ENCODE measurements around the gene AHNAK. TPM values are rescaled to one million over a fixed set of nuclear protein-coding genes. Genes with fewer than 3 reads are reported as not detected.

The AHNAK gene
- total RNA-seq, 3 donors from 2014 or later (not counting 1 experiment from before 2014, with no cell fraction given): 623 to 740 (median 677) TPM

GRCh38 chr11:62471603-62472002 is 75.0 kb downstream of the AHNAK start:
- intact Hi-C loops (cut with micrococcal nuclease): no loop called here
- Histone ChIP-seq H3K4me3 (ENCODE audit: low read length) (no peak overlapping the region), H3K4me1 (ENCODE audit: control insufficient read depth, insufficient read depth, low read length) (no peaks in the 10 kb centered on the region), H3K27ac (ENCODE audit: low read length) (no peak overlapping the region), H3K27me3 (ENCODE audit: control insufficient read depth, insufficient read depth, low read length) (no peaks in the 10 kb centered on the region), H3K9me3 (ENCODE audit: control insufficient read depth, insufficient read depth, low read length) (no peaks in the 10 kb centered on the region), H3K36me3 (ENCODE audit: control insufficient read depth, insufficient read depth, low read length) (no peaks in the 10 kb centered on the region)
- Mint-ChIP-seq H3K36me3 (no peaks in the 10 kb centered on the region), H3K4me3 (no peak overlapping the region), H3K4me1 (peaks cover 0 to 5% of the 10 kb centered on the region in 2 donors), H3K27ac (no peak overlapping the region), H3K9me3 (no peaks in the 10 kb centered on the region), H3K27me3 (ENCODE audit: low read depth in 2 of 2) (no peaks in the 10 kb centered on the region)
- no peak for ATAC-seq
- DNase-seq: no peak
- no peak for TF ChIP-seq CTCF (IDR thresholded peaks at IDR 0.05)
- 97% methylated on average over 7 of the region's 7 CpGs for WGBS (ENCODE audit: insufficient coverage)

- H3K4me1 Mint-ChIP-seq: peaks cover 1 to 5% of the 10 kb centered on the region in 2 donors
- no peaks in the 10 kb centered on the region for H3K36me3 Mint-ChIP-seq
- H3K9me3 Mint-ChIP-seq: no peaks in the 10 kb centered on the region
- ATAC-seq (no peak), DNase-seq (no peak)
- H3K36me3 ChIP-seq (ENCODE audit: control insufficient read depth, insufficient read depth, low read length): no peaks in the 10 kb centered on the region
- no peak overlapping the region for H3K4me3 Mint-ChIP-seq
- WGBS (ENCODE audit: insufficient coverage): 85% methylated on average over 2 of the region's 2 CpGs
- no peak for TF ChIP-seq CTCF (IDR thresholded peaks at IDR 0.05)
- H3K27me3 Mint-ChIP-seq (ENCODE audit: low read depth in 2 of 2): no peaks in the 10 kb centered on the region
- H3K27ac Mint-ChIP-seq: no peak overlapping the region
- H3K27me3 ChIP-seq (ENCODE audit: control insufficient read depth, insufficient read depth, low read length): no peaks in the 10 kb centered on the region
- intact Hi-C loops (cut with micrococcal nuclease): no loop called here
- H3K4me1 ChIP-seq (ENCODE audit: control insufficient read depth, insufficient read depth, low read length): no peaks in the 10 kb centered on the region
- H3K27ac ChIP-seq (ENCODE audit: low read length): no peak overlapping the region
- no peak overlapping the region for H3K4me3 ChIP-seq (ENCODE audit: low read length)
- no peaks in the 10 kb centered on the region for H3K9me3 ChIP-seq (ENCODE audit: control insufficient read depth, insufficient read depth, low read length)
These were observed 78.0 kb downstream of the AHNAK start for GRCh38 chr11:62468577-62468976.

GRCh38 chr11:62466444-62466843 is 80.2 kb downstream of the AHNAK start:
- peaks cover 14% of the 10 kb centered on the region in 2 donors for H3K4me1 Mint-ChIP-seq
- no peak for TF ChIP-seq CTCF (IDR thresholded peaks at IDR 0.05)
- no peak for ATAC-seq
- no peak for DNase-seq
- H3K9me3 Mint-ChIP-seq: no peaks in the 10 kb centered on the region
- Histone ChIP-seq H3K4me3 (ENCODE audit: low read length) (no peak overlapping the region), H3K4me1 (ENCODE audit: control insufficient read depth, insufficient read depth, low read length) (peaks cover 7% of the 10 kb centered on the region), H3K27ac (ENCODE audit: low read length) (no peak overlapping the region), H3K27me3 (ENCODE audit: control insufficient read depth, insufficient read depth, low read length) (no peaks in the 10 kb centered on the region), H3K36me3 (ENCODE audit: control insufficient read depth, insufficient read depth, low read length) (no peaks in the 10 kb centered on the region), H3K9me3 (ENCODE audit: control insufficient read depth, insufficient read depth, low read length) (no peaks in the 10 kb centered on the region)
- intact Hi-C loops (cut with micrococcal nuclease): no loop called here
- H3K4me3 Mint-ChIP-seq: no peak overlapping the region
- no peaks in the 10 kb centered on the region for H3K36me3 Mint-ChIP-seq
- H3K27me3 Mint-ChIP-seq (ENCODE audit: low read depth in 2 of 2): no peaks in the 10 kb centered on the region
- 95% methylated on average over 1 of the region's 2 CpGs for WGBS (ENCODE audit: insufficient coverage)
- no peak overlapping the region for H3K27ac Mint-ChIP-seq

GRCh38 chr11:62464655-62465054 is 82.0 kb downstream of the AHNAK start:
- Histone ChIP-seq H3K36me3 (ENCODE audit: control insufficient read depth, insufficient read depth, low read length) (no peaks in the 10 kb centered on the region), H3K27ac (ENCODE audit: low read length) (no peak overlapping the region), H3K4me3 (ENCODE audit: low read length) (no peak overlapping the region), H3K4me1 (ENCODE audit: control insufficient read depth, insufficient read depth, low read length) (peaks cover 7% of the 10 kb centered on the region), H3K9me3 (ENCODE audit: control insufficient read depth, insufficient read depth, low read length) (no peaks in the 10 kb centered on the region), H3K27me3 (ENCODE audit: control insufficient read depth, insufficient read depth, low read length) (no peaks in the 10 kb centered on the region)
- WGBS (ENCODE audit: insufficient coverage): 80% methylated on average over 7 of the region's 7 CpGs
- no peaks in the 10 kb centered on the region for H3K27me3 Mint-ChIP-seq (ENCODE audit: low read depth in 2 of 2)
- DNase-seq: no peak
- no peaks in the 10 kb centered on the region for H3K9me3 Mint-ChIP-seq
- intact Hi-C loops (cut with micrococcal nuclease): no loop called here
- peaks cover 14% of the 10 kb centered on the region in 2 donors for H3K4me1 Mint-ChIP-seq
- H3K27ac Mint-ChIP-seq: no peak overlapping the region
- no peak overlapping the region for H3K4me3 Mint-ChIP-seq
- no peak for TF ChIP-seq CTCF (IDR thresholded peaks at IDR 0.05)
- no peaks in the 10 kb centered on the region for H3K36me3 Mint-ChIP-seq
- ATAC-seq: no peak
